Measurements from ENCODE around the gene PHLDB2.

Gene PHLDB2

GRCh38 chr3:111965484-111965883, 106.4 kb downstream of the PHLDB2 start:
- DNase-seq (ENCODE audit: extremely low spot score): no peak
- TF ChIP-seq, protein P1, sequence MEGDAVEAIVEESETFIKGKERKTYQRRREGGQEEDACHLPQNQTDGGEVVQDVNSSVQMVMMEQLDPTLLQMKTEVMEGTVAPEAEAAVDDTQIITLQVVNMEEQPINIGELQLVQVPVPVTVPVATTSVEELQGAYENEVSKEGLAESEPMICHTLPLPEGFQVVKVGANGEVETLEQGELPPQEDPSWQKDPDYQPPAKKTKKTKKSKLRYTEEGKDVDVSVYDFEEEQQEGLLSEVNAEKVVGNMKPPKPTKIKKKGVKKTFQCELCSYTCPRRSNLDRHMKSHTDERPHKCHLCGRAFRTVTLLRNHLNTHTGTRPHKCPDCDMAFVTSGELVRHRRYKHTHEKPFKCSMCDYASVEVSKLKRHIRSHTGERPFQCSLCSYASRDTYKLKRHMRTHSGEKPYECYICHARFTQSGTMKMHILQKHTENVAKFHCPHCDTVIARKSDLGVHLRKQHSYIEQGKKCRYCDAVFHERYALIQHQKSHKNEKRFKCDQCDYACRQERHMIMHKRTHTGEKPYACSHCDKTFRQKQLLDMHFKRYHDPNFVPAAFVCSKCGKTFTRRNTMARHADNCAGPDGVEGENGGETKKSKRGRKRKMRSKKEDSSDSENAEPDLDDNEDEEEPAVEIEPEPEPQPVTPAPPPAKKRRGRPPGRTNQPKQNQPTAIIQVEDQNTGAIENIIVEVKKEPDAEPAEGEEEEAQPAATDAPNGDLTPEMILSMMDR (IDR thresholded peaks at IDR 0.05; ENCODE audit: control extremely low read depth, extremely low read depth, low read depth, missing control alignments): no peak
- ChIA-PET CTCF (interaction anchor here (1.0 to 17.6 kb wide), 5 partner anchors 9 to 280 kb away, joined by 3 to 327 read pairs (median 60); partner anchors contain the start of gene ABHD10), POLR2A (interaction anchor here (1.1 kb wide), 1 partner anchor 13 kb away, joined by 3 read pairs; the partner anchor contains the start of gene ABHD10)

GRCh38 chr3:111967068-111967467, 108.0 kb downstream of the PHLDB2 start:
- DNase-seq (ENCODE audit: extremely low spot score): no peak
- ChIA-PET CTCF (interaction anchor here (0.6 to 17.6 kb wide), 19 partner anchors 11 to 389 kb away, joined by 3 to 327 read pairs (median 6); partner anchors contain the start of gene ABHD10), POLR2A (interaction anchor here (1.0 kb wide), 1 partner anchor 12 kb away, joined by 3 read pairs; the partner anchor contains the start of gene ABHD10)

DNA sequence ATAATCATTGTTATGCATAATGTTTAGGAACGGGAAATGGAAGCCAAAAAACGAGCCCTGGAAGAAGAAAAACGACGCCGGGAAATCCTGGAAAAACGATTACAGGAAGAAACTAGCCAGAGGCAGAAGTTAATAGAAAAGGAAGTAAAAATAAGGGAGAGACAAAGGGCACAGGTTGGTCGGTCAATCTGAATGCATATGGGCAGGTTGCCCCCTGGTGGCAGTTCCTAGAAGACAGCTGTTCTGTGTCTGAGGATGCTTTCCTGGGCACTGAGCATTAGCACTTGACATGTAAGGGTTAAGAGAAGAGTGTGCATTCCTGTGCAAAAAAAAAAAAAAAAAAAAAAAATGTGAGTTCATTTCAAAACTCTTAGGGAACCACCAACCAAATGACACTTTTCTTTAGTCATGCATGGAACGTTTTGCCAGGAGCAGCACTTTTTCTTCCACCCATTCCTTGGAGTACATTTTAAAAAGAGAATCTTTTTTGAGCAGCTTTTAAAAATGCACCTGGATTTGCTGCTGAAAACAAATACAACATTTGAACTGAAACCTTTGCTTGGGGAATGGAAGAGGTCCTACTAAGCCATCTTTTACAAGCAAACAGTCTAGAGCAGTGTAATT, 108.7 kb downstream of the PHLDB2 start:
- ChIA-PET POLR2A (interaction anchor here (0.8 to 1.0 kb wide), 2 partner anchors 11 to 251 kb away, joined by 3 read pairs; partner anchors contain the start of gene ABHD10), CTCF (interaction anchor here (0.7 to 17.6 kb wide), 31 partner anchors 11 to 389 kb away, joined by 3 to 327 read pairs (median 5); partner anchors contain the start of gene ABHD10)
- DNase-seq (ENCODE audit: extremely low spot score): peak; percentile 38
- TF ChIP-seq, protein P1 (IDR thresholded peaks at IDR 0.05; ENCODE audit: control extremely low read depth, extremely low read depth, low read depth, missing control alignments): peak; percentile 86

More at GRCh38 chr3:111967068-111967467, 108.0 kb downstream of the PHLDB2 start:
- TF ChIP-seq, protein P1 (IDR thresholded peaks at IDR 0.05; ENCODE audit: control extremely low read depth, extremely low read depth, low read depth, missing control alignments): no peak

DNA sequence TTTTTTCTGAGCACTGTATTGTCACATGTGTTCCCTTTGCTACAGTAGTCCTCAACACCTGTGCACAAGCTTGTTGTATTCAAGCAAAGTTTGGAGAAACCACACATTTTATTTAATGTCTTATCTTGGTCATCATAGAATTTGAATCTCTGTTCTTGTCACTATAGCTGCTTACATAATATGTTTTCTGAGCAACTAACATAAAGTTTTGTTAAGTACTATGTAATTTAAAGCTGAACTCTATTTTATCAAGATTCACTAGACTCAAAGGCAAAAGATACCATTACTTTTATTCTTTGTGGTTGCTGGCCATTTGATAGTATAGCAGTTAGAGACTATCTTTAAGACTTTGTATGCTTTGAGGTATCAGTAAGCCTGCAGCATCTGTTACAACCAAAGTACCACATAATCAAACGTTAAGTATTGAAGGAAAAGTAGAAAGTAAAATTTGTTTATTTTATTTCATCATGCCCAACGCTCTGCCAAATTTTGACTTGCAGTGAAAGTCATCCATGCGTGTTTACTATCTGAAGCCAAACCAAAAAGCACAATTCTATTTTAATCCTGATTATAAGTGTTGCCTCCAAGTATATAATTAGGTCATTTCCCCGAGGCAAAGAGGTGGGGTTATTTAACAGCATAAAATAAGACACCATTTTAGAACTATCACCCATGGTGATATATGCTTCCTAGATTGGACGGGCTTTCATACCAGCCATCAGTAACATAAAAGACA, 109.4 kb downstream of the PHLDB2 start:
- no peak for DNase-seq (ENCODE audit: extremely low spot score)
- TF ChIP-seq, protein P1 (IDR thresholded peaks at IDR 0.05; ENCODE audit: control extremely low read depth, extremely low read depth, low read depth, missing control alignments): no peak
- CTCF ChIA-PET: interaction anchor here (0.7 to 17.6 kb wide), 34 partner anchors 11 to 391 kb away, joined by 3 to 327 read pairs (median 5); partner anchors contain the start of gene ABHD10
- POLR2A ChIA-PET: interaction anchor here (0.8 kb wide), 1 partner anchor 252 kb away, joined by 3 read pairs; no protein-coding TSS in a partner anchor

GRCh38 chr3:111970376-111970775, 111.3 kb downstream of the PHLDB2 start:
- TF ChIP-seq, protein P1 (IDR thresholded peaks at IDR 0.05; ENCODE audit: control extremely low read depth, extremely low read depth, low read depth, missing control alignments): no peak
- ChIA-PET CTCF (interaction anchor here (0.7 to 17.6 kb wide), 12 partner anchors 8 to 393 kb away, joined by 3 to 327 read pairs (median 6); partner anchors contain the start of gene ABHD10), POLR2A (no interaction called here)
- DNase-seq (ENCODE audit: extremely low spot score): no peak

DNA sequence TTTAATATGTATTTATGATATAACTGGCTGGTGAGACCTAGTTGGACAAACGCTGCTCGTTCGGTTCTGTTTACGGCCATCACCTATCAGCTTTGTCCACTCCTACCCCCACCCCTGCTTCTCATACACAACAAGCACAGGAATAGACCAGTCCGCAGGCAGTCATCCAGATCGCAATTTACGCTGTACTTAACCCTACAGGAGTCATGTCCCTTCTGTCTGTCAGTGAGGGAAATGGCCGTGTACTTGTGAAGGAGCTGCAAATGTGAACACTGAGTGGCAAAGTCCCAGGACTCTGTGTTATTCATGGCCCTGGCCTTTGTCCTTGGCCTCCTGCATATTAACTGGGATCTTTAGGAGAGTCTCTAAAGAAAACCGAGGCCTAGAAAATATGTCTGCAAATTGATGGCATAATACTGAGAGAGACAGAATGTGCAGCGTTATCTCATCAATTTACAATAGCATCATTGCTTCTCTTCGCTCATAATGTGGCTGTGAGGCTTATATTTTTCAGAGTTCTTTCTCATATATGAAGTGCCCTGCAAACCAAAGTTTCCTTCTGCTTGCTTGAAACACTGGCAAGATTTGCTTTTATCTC, 112.6 kb downstream of the PHLDB2 start:
- TF ChIP-seq, protein P1 (IDR thresholded peaks at IDR 0.05; ENCODE audit: control extremely low read depth, extremely low read depth, low read depth, missing control alignments): no peak
- POLR2A ChIA-PET: no interaction called here
- no peak for DNase-seq (ENCODE audit: extremely low spot score)
- CTCF ChIA-PET: interaction anchor here (1.0 to 17.6 kb wide), 7 partner anchors 9 to 394 kb away, joined by 3 to 327 read pairs (median 4); no protein-coding TSS in a partner anchor

All from GM10248 (cell line).